GM12874 (cell line): Measurements from ENCODE around the gene KYAT1.

Experiments
- TF ChIP-seq, protein P1 (sequence below): IDR thresholded peaks from 2 replicates; pipeline ENCODE4 v1.5.1; 2011; ENCODE audit warnings: low read depth, mild to moderate bottlenecking, control low read depth, low read length, moderate library complexity; ENCODE audit not compliant: insufficient read depth

The KYAT1 gene

DNA sequence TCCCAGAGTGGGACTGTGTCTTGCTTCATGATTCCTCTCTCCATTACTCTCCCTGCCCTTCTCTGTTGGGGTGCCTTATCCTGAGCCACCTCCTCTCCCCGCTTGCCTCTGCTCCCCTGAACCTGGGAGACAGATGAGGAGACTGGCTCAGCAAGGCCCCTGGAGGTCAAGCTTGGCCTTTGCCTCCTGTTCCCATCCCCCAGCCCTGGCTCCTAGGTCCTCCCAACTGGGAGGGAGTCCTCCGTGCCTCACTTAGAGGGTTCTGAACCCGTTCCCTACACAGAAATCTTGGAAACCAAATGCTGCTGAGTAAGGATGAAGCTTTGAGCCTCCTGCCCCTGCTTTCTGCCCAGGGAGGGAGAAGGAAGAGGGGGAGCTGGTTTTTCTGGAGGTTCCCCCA is 73.2 kb downstream of the KYAT1 start:
- TF ChIP-seq, protein P1, sequence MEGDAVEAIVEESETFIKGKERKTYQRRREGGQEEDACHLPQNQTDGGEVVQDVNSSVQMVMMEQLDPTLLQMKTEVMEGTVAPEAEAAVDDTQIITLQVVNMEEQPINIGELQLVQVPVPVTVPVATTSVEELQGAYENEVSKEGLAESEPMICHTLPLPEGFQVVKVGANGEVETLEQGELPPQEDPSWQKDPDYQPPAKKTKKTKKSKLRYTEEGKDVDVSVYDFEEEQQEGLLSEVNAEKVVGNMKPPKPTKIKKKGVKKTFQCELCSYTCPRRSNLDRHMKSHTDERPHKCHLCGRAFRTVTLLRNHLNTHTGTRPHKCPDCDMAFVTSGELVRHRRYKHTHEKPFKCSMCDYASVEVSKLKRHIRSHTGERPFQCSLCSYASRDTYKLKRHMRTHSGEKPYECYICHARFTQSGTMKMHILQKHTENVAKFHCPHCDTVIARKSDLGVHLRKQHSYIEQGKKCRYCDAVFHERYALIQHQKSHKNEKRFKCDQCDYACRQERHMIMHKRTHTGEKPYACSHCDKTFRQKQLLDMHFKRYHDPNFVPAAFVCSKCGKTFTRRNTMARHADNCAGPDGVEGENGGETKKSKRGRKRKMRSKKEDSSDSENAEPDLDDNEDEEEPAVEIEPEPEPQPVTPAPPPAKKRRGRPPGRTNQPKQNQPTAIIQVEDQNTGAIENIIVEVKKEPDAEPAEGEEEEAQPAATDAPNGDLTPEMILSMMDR = no peak

DNA sequence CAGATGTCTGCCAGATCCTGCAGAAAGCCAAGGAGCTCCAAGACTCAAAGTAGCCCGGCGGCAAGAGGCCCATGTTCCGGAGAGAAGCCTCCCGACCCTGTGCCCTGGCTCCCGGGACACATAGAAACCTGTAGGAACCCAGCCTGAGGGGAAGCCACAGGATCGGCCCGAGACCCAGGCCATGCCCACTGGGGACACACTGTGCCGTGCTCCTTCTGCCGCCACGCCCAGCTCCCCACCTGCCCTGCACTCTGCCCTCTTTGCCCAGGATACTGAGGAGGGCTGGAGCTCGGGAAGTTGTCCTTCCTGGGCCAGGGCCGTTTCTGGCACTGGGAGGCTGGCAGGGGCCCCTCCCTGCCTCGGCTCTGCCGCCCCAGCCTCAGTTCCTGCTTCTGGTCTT is 73.9 kb downstream of the KYAT1 start:
- TF ChIP-seq, protein P1 = no peak

DNA sequence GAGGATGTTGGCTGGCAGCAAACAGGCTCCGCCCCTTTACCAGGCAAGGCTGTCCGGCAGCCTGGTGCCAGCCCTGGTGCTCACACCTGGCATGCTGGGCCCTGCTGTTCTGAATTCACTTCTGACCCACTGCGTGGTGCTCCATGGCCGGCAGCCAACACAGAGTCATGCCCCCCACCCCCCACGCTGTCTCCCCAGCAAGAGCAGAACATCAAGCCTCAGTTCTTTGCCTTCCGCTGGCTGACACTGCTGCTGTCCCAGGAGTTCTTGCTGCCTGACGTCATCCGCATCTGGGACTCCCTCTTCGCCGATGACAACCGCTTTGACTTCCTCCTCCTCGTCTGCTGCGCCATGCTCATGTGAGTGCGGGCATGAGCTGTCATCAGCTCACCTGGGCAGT is 76.1 kb downstream of the KYAT1 start:
- TF ChIP-seq, protein P1 = no peak

DNA sequence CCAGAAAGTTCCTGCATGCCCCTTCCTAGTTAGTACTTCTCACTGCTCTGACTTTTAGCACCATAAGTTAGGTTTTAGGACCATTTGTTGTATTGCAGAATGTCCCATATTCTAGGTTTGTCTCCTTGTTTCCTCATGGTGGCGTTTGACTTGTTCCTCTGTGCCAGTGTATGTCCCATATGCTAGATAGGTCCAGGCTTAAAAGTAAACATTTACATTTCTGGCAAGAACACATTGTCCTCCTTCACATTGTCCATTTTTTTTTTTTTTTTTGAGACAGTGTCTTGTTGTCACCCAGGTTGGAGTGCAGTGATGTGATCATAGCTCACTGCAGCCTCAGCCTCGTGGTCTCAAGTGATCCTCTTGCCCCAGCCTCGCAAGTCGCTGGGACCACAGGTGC is 79.3 kb downstream of the KYAT1 start:
- TF ChIP-seq, protein P1 = no peak

DNA sequence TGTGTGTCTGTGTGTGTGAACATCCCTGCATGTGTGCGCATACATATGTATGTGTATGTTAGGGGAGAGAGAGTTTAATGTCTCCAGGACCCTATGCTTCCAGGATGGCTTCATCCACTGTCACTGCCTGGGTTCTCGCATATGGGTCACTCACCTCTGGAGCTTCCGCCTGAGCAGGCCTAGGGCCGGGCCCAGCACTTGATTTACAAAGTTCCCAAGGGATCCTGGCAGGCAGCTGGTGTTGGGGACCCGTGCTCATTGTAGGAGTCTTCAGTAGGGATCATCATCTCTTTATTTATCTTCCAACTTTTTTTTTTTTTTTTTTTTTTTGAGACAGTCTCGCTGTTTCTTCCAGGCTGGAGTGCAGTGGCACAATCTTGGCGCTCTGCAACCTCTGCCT is 81.7 kb downstream of the KYAT1 start:
- TF ChIP-seq, protein P1 = no peak

DNA sequence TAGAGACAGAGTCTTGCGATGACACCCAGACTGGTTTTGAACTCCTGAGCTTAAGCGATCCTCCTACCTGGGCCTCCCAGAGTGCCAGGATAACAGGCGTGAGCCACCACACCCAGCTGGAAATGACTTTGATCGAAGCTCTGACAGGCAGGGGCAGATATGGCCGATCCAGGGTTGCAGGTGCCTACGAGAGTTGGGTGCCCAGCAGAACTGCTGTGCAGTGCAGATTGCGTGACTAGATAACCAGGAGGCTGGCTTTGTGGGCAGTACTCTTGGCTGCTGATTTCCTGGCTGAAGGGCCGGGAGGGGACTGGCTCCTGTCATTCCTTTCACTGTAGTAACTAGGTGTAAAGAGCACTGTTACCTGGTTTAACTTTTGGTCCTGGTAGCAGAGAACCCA is 82.9 kb downstream of the KYAT1 start:
- TF ChIP-seq, protein P1 = no peak

DNA sequence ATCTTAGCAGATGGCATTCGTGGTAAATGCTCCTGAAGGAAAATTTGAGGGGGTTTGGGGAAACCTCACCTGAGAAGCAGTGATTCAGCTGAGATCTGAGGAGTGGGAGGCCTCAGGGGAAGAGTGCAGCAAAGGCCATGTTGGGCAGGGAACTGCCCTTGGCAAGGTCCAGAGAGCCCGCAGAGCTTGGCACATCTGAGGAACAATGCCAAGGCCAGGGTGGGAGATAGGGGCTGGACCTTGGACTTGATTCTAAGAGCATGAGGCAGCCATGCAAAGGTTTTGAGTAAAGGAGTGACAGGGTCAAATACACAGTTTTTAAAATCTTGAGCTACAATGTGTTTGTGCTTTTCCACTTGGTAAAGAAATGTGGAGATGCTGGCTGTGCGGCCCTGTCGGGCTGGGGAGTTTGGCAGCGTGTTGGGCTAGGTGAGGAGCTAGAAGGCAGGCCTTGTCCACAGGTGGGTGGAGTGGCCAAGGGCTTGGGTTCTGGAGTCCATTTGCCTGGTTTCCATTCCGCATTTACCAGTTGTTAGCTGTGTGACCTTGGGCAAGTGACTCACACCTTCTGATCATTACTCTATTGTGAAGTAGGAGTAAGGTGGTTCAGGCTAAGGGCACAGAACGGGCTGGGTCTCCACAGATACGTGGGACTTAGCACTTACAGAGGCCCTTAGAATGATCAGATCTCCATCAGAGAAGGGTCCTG is 88.6 kb downstream of the KYAT1 start:
- TF ChIP-seq, protein P1 = no peak

DNA sequence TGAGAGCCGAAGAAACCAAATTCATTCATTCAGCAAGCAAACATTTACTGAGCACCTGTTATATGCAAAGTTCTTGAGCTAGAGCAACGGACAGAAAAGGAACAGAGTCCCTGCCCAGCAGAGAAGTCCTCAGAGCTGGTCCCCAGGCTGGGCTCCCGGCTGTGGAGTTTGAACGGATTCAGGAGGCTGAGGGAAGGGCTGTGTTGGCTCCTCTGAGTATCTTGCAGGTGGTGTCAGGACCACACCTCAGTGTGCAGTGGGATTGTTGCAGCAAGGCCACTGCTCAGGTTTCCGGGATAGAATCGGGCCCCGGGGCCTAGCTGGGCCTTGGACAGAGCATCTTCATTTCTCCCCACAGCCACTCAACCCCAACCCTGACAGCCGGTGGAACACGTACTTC is 89.6 kb downstream of the KYAT1 start:
- TF ChIP-seq, protein P1 = no peak
